Activated CD4-positive, alpha-beta T cell treated with anti-CD3 and anti-CD28 coated beads, Interleukin-2, amount 10 ng/mL, durations not matched to agents 7 days and 5 days (primary cell): ENCODE data around the gene ARHGAP23. TPM values are rescaled to one million over a fixed set of nuclear protein-coding genes. Genes with fewer than 3 reads are reported as not detected.
"Not testable (repeated sequence)": the region's sequence is repeated elsewhere in the genome, so short reads cannot be mapped to it uniquely, and the experiment has no call there.

Experiments
- CTCF ChIA-PET: fragments of 350-600 bp; sonication (Branson Sonifier 250); formaldehyde crosslinking; loops from one replicate; lab custom pipeline; 2021; ENCODE audit warnings: antibody characterized with exemption; lab: Charles Lee
- POLR2A ChIA-PET: fragments of 350-600 bp; sonication (Branson Sonifier 250); formaldehyde crosslinking; loops from one replicate; lab custom pipeline; 2021; ENCODE audit warnings: antibody characterized with exemption; lab: Charles Lee
- DNase-seq: peaks from one replicate; pipeline ENCODE4 v3.0.0-alpha.2; 2020
- H3K27ac Mint-ChIP-seq: one replicate; pipeline ENCODE4 v1.8.0; 2021; ENCODE audit warnings: mild to moderate bottlenecking, moderate library complexity, mixed read lengths
- H3K27me3 Mint-ChIP-seq: one replicate; pipeline ENCODE4 v1.8.0; 2021; ENCODE audit warnings: mixed read lengths
- H3K36me3 Mint-ChIP-seq: one replicate; pipeline ENCODE4 v1.8.0; 2021; ENCODE audit warnings: low read depth, mixed read lengths
- H3K4me1 Mint-ChIP-seq: one replicate; pipeline ENCODE4 v1.8.0; 2021; ENCODE audit warnings: mixed read lengths
- H3K4me3 Mint-ChIP-seq: one replicate; pipeline ENCODE4 v1.8.0; 2021; ENCODE audit warnings: mild to moderate bottlenecking, moderate library complexity, mixed read lengths
- H3K9me3 Mint-ChIP-seq: one replicate; pipeline ENCODE4 v1.8.0; 2021; ENCODE audit warnings: mixed read lengths
- total RNA-seq, 2 experiments: library from RNA; stranded (reverse); gene quantifications; one replicate each; pipeline ENCODE4 v1.2.3, GENCODE V29; 2021

ARHGAP23 gene
- total RNA-seq, 2 experiments from 2014 or later: 0.17 to 0.23 TPM

- Mint-ChIP-seq H3K27ac (no peak overlapping the region), H3K9me3 (no peaks in the 10 kb centered on the region), H3K4me3 (no peak overlapping the region), H3K4me1 (peaks cover 8% of the 10 kb centered on the region), H3K27me3 (peaks cover 39% of the 10 kb centered on the region), H3K36me3 (no peaks in the 10 kb centered on the region)
- DNase-seq: no peak
- ChIA-PET CTCF (interaction anchor here (1.2 to 1.3 kb wide), 2 partner anchors 71 to 158 kb away, joined by 3 to 4 read pairs; no protein-coding TSS in a partner anchor), POLR2A (no interaction called here)
Observed at GRCh38 chr17:38425744-38426143, 2.5 kb upstream of the ARHGAP23 start.

- no peak for DNase-seq
- CTCF ChIA-PET: interaction anchor here (1.2 to 1.6 kb wide), 3 partner anchors 71 to 158 kb away, joined by 3 to 4 read pairs (median 3); no protein-coding TSS in a partner anchor
- Mint-ChIP-seq H3K4me3 (no peak overlapping the region), H3K4me1 (peaks cover 8% of the 10 kb centered on the region), H3K27ac (no peak overlapping the region), H3K9me3 (no peaks in the 10 kb centered on the region), H3K27me3 (peaks cover 32% of the 10 kb centered on the region), H3K36me3 (no peaks in the 10 kb centered on the region)
- POLR2A ChIA-PET: no interaction called here
Observed at GRCh38 chr17:38426441-38426840, 1.8 kb upstream of the ARHGAP23 start.

GRCh38 chr17:38427160-38427949 is 909 bp upstream of the ARHGAP23 start:
- no peak for DNase-seq
- ChIA-PET POLR2A (no interaction called here), CTCF (interaction anchor here (1.0 to 1.6 kb wide), 2 partner anchors 78 to 303 kb away, joined by 3 to 4 read pairs; no protein-coding TSS in a partner anchor)
- H3K4me3 Mint-ChIP-seq: peak overlapping the region; percentile 58
- no peaks in the 10 kb centered on the region for H3K9me3 Mint-ChIP-seq
- peaks cover 29% of the 10 kb centered on the region for H3K27me3 Mint-ChIP-seq
- H3K36me3 Mint-ChIP-seq: no peaks in the 10 kb centered on the region
- no peak overlapping the region for H3K27ac Mint-ChIP-seq
- H3K4me1 Mint-ChIP-seq: peaks cover 8% of the 10 kb centered on the region

- no peak for DNase-seq
Observed at GRCh38 chr17:38428643-38429371, 543 bp downstream of the ARHGAP23 start.

GRCh38 chr17:38429476-38430100 is 1.3 kb downstream of the ARHGAP23 start:
- Mint-ChIP-seq H3K4me3 (peak overlapping the region; percentile 58), H3K27me3 (peaks cover 22% of the 10 kb centered on the region), H3K27ac (no peak overlapping the region), H3K9me3 (no peaks in the 10 kb centered on the region), H3K36me3 (no peaks in the 10 kb centered on the region), H3K4me1 (peaks cover 8% of the 10 kb centered on the region)
- POLR2A ChIA-PET: no interaction called here
- CTCF ChIA-PET: interaction anchor here (1.3 kb wide), 1 partner anchor 9 kb away, joined by 5 read pairs; no protein-coding TSS in a partner anchor
- DNase-seq: no peak

More at GRCh38 chr17:38428643-38429371, 543 bp downstream of the ARHGAP23 start:
- ChIA-PET CTCF (interaction anchor here (0.8 to 1.3 kb wide), 2 partner anchors 10 to 14 kb away, joined by 3 to 5 read pairs; no protein-coding TSS in a partner anchor), POLR2A (no interaction called here)
- no peak overlapping the region for H3K27ac Mint-ChIP-seq
- H3K4me1 Mint-ChIP-seq: peaks cover 8% of the 10 kb centered on the region
- H3K9me3 Mint-ChIP-seq: no peaks in the 10 kb centered on the region
- H3K27me3 Mint-ChIP-seq: peaks cover 22% of the 10 kb centered on the region
- H3K36me3 Mint-ChIP-seq: no peaks in the 10 kb centered on the region
- H3K4me3 Mint-ChIP-seq: peak overlapping the region; percentile 58

- CTCF ChIA-PET: no interaction called here
- POLR2A ChIA-PET: no interaction called here
- Mint-ChIP-seq H3K9me3 (no peaks in the 10 kb centered on the region), H3K27me3 (peaks cover 19% of the 10 kb centered on the region), H3K4me3 (no peak overlapping the region), H3K27ac (no peak overlapping the region), H3K4me1 (peaks cover 8% of the 10 kb centered on the region), H3K36me3 (no peaks in the 10 kb centered on the region)
- DNase-seq: no peak
Observed at GRCh38 chr17:38430316-38430715, 2.1 kb downstream of the ARHGAP23 start.

GRCh38 chr17:38430822-38431221 is 2.6 kb downstream of the ARHGAP23 start:
- POLR2A ChIA-PET: no interaction called here
- peaks cover 15% of the 10 kb centered on the region for H3K27me3 Mint-ChIP-seq
- no peak overlapping the region for H3K4me3 Mint-ChIP-seq
- no peaks in the 10 kb centered on the region for H3K9me3 Mint-ChIP-seq
- H3K36me3 Mint-ChIP-seq: no peaks in the 10 kb centered on the region
- DNase-seq: no peak
- no peak overlapping the region for H3K27ac Mint-ChIP-seq
- peaks cover 8% of the 10 kb centered on the region for H3K4me1 Mint-ChIP-seq
- CTCF ChIA-PET: no interaction called here

- ChIA-PET CTCF (interaction anchor here (0.9 kb wide), 1 partner anchor 11 kb away, joined by 3 read pairs; no protein-coding TSS in a partner anchor), POLR2A (no interaction called here)
- DNase-seq: no peak
- no peak overlapping the region for H3K27ac Mint-ChIP-seq
- H3K27me3 Mint-ChIP-seq: peaks cover 15% of the 10 kb centered on the region
- H3K9me3 Mint-ChIP-seq: no peaks in the 10 kb centered on the region
- H3K4me3 Mint-ChIP-seq: no peak overlapping the region
- H3K4me1 Mint-ChIP-seq: peaks cover 8% of the 10 kb centered on the region
- no peaks in the 10 kb centered on the region for H3K36me3 Mint-ChIP-seq
Observed at GRCh38 chr17:38431346-38432145, 3.3 kb downstream of the ARHGAP23 start.

- no peaks in the 10 kb centered on the region for H3K36me3 Mint-ChIP-seq
- H3K4me3 Mint-ChIP-seq: no peak overlapping the region
- H3K4me1 Mint-ChIP-seq: peaks cover 2% of the 10 kb centered on the region
- H3K9me3 Mint-ChIP-seq: no peaks in the 10 kb centered on the region
- no peak for DNase-seq
- CTCF ChIA-PET: no interaction called here
- H3K27ac Mint-ChIP-seq: no peak overlapping the region
- POLR2A ChIA-PET: no interaction called here
- peaks cover 14% of the 10 kb centered on the region for H3K27me3 Mint-ChIP-seq
Observed at GRCh38 chr17:38434178-38434665, 6.0 kb downstream of the ARHGAP23 start.

GRCh38 chr17:38435795-38436194 is 7.5 kb downstream of the ARHGAP23 start:
- Mint-ChIP-seq H3K27me3 (peaks cover 2% of the 10 kb centered on the region), H3K4me3 (no peak overlapping the region), H3K27ac (no peak overlapping the region), H3K36me3 (no peaks in the 10 kb centered on the region), H3K9me3 (no peaks in the 10 kb centered on the region), H3K4me1 (no peaks in the 10 kb centered on the region)
- CTCF ChIA-PET: no interaction called here
- no peak for DNase-seq
- POLR2A ChIA-PET: interaction anchor here (0.5 kb wide), 1 partner anchor 115 kb away, joined by 3 read pairs; no protein-coding TSS in a partner anchor

GRCh38 chr17:38436386-38436785 is 8.1 kb downstream of the ARHGAP23 start:
- Mint-ChIP-seq H3K4me1 (no peaks in the 10 kb centered on the region), H3K36me3 (no peaks in the 10 kb centered on the region), H3K27me3 (peaks cover 2% of the 10 kb centered on the region), H3K9me3 (no peaks in the 10 kb centered on the region), H3K4me3 (no peak overlapping the region), H3K27ac (no peak overlapping the region)
- ChIA-PET POLR2A (no interaction called here), CTCF (no interaction called here)
- DNase-seq: no peak

- H3K27ac Mint-ChIP-seq, H3K4me3 Mint-ChIP-seq, H3K36me3 Mint-ChIP-seq, DNase-seq, H3K9me3 Mint-ChIP-seq, POLR2A ChIA-PET, H3K4me1 Mint-ChIP-seq, CTCF ChIA-PET, H3K27me3 Mint-ChIP-seq: not testable (repeated sequence)
Observed at GRCh38 chr17:38437313-38437712, 9.0 kb downstream of the ARHGAP23 start.
